Keratinocyte (primary cell): Measurements from ENCODE around the gene CNGA4. TPM values are rescaled to one million over a fixed set of nuclear protein-coding genes. Genes with fewer than 3 reads are reported as not detected.

ENCODE experiments used
- DNase-seq: peaks from one replicate; pipeline ENCODE4 v3.0.0-alpha.2; 2011; ENCODE audit warnings: low read depth, missing footprints, low spot score
- FAIRE-seq: peaks from 2 replicates; lab custom pipeline; 2011; peaks lifted over from hg19 to GRCh38; lab: Jason Lieb, UNC
- H2AFZ ChIP-seq: 2 replicates; pipeline ENCODE4 v1.6.0; 2012; ENCODE audit warnings: low read length, control low read depth, inconsistent platforms; ENCODE audit not compliant: control insufficient read depth
- H3K27ac ChIP-seq: 2 replicates; pipeline ENCODE4 v1.5.1; 2011; ENCODE audit warnings: low read length; ENCODE audit not compliant: control insufficient read depth, insufficient read depth
- H3K27me3 ChIP-seq: 3 replicates; pipeline ENCODE4 v1.6.0; 2011; ENCODE audit warnings: low read length; ENCODE audit not compliant: control insufficient read depth, insufficient read depth; ENCODE audit errors: extremely low read depth
- H3K36me3 ChIP-seq, 2 experiments: 2 replicates in 1 of 2; 3 replicates in 1 of 2; pipeline ENCODE4 v1.5.1; 2011; ENCODE audit warnings: low read length in 2 of 2, mild to moderate bottlenecking in 1 of 2; ENCODE audit not compliant: control insufficient read depth in 2 of 2, insufficient read depth in 2 of 2; ENCODE audit errors: extremely low read depth in 1 of 2
- H3K4me1 ChIP-seq: 3 replicates; pipeline ENCODE4 v1.5.1; 2011; ENCODE audit warnings: low read length; ENCODE audit not compliant: control insufficient read depth, insufficient read depth; ENCODE audit errors: extremely low read depth
- H3K4me2 ChIP-seq: 3 replicates; pipeline ENCODE4 v1.6.0; 2011; ENCODE audit warnings: low read depth, low read length; ENCODE audit not compliant: control insufficient read depth, insufficient read depth; ENCODE audit errors: extremely low read depth
- H3K4me3 ChIP-seq, 3 experiments: fragments of 200-600 bp in 1 of 3; sonication (generic) in 1 of 3; 2 replicates in 2 of 3; 3 replicates in 1 of 3; pipeline ENCODE4 v1.5.1; 2011 to 2016; ENCODE audit warnings: low read length in 3 of 3, mild to moderate bottlenecking in 3 of 3, control low read depth in 2 of 3, inconsistent platforms in 1 of 3, low read depth in 1 of 3, mixed read lengths in 1 of 3, mixed run types in 1 of 3, moderate library complexity in 1 of 3; ENCODE audit not compliant: control insufficient read depth in 2 of 3, insufficient read depth in 2 of 3; ENCODE audit errors: extremely low read depth in 1 of 3
- H3K79me2 ChIP-seq: 2 replicates; pipeline ENCODE4 v1.6.0; 2012; ENCODE audit warnings: low read length; ENCODE audit not compliant: control insufficient read depth, insufficient read depth
- H3K9ac ChIP-seq: 3 replicates; pipeline ENCODE4 v1.6.0; 2011; ENCODE audit warnings: low read length; ENCODE audit not compliant: control insufficient read depth, insufficient read depth; ENCODE audit errors: extremely low read depth
- H3K9me1 ChIP-seq: 3 replicates; pipeline ENCODE4 v1.6.0; 2011; ENCODE audit warnings: low read length; ENCODE audit not compliant: control insufficient read depth, insufficient read depth; ENCODE audit errors: extremely low read depth
- H3K9me3 ChIP-seq: 2 replicates; pipeline ENCODE4 v1.5.1; 2012; ENCODE audit warnings: low read depth, low read length; ENCODE audit not compliant: control insufficient read depth
- H4K20me1 ChIP-seq: 3 replicates; pipeline ENCODE4 v1.6.0; 2011; ENCODE audit warnings: low read length; ENCODE audit not compliant: control insufficient read depth, insufficient read depth; ENCODE audit errors: extremely low read depth
- CTCF ChIP-seq, 3 experiments: IDR thresholded peaks in 1 of 3; conservative IDR thresholded peaks in 1 of 3; optimal IDR thresholded peaks in 1 of 3; 2 replicates in 2 of 3; 3 replicates in 1 of 3; pipeline versions ENCODE3 to v1.5.1; 2011; ENCODE audit warnings: low read length in 3 of 3, mild to moderate bottlenecking in 3 of 3, moderate library complexity in 2 of 3, control low read depth in 1 of 3, inconsistent platforms in 1 of 3; ENCODE audit not compliant: insufficient read depth in 2 of 3; ENCODE audit errors: extremely low read depth in 1 of 3
- EZH2 ChIP-seq: IDR thresholded peaks from one replicate; pipeline ENCODE4 v1.6.1; 2012; ENCODE audit warnings: inconsistent platforms, mild to moderate bottlenecking, low read length, moderate library complexity
- dilution Hi-C: fragments of 300-500 bp; cut with MboI; formaldehyde crosslinking; loops from one replicate; pipeline ENCODE4 v1.7.0; 2020; ENCODE audit warnings: low sequenced_read_pairs; ENCODE audit not compliant: extremely low pct_ligation_motif_present
- polyA plus RNA-seq, 5 experiments: library from polyadenylated mRNA; depleted of rRNA in 3 of 5; stranded (reverse) in 3 of 5; stranded (forward) in 1 of 5; unstranded in 1 of 5; fragments of >200 nt; gene quantifications; 1 replicate in 1 of 5; 2 replicates in 3 of 5; 3 replicates in 1 of 5; pipeline versions ENCODE4 v1.2.1 to v1.2.3, GENCODE V29; 2011 to 2012; ENCODE audit warnings: missing spikeins in 2 of 5, low read depth in 1 of 5, low replicate concordance in 1 of 5

CNGA4 gene
- polyA plus RNA-seq, 1 donor (not counting 4 experiments of a cell fraction or from before 2014, with no cell fraction given) = 0.09 TPM

GRCh38 chr11:6214530-6214929 is 24.4 kb upstream of the CNGA4 start:
- dilution Hi-C loops = no loop called here
- DNase-seq (no peak), FAIRE-seq (no peak)
- Histone ChIP-seq H3K4me1 (peaks cover 10% of the 10 kb centered on the region), H3K79me2 (peaks cover 3% of the 10 kb centered on the region), H4K20me1 (no peaks in the 10 kb centered on the region), H3K9me3 (no peaks in the 10 kb centered on the region), H3K27ac (no peak overlapping the region), H3K9ac (no peak overlapping the region), H3K4me2 (no peak overlapping the region), H3K27me3 (no peaks in the 10 kb centered on the region), H3K4me3 (no peak overlapping the region), H3K36me3 (peaks cover 25 to 31% of the 10 kb centered on the region in 2 experiments), H3K9me1 (no peaks in the 10 kb centered on the region), H2AFZ (no peak overlapping the region)
- TF ChIP-seq CTCF (optimal IDR thresholded peaks at IDR 0.05 in 1 of 3, IDR thresholded peaks at IDR 0.05 in 1 of 3, conservative IDR thresholded peaks at IDR 0.05 in 1 of 3; ENCODE audit: extremely low read depth in 1 of 3, insufficient read depth in 2 of 3, low read length in 3 of 3) (no peak), EZH2 (no peak)

- H3K9me1 ChIP-seq = no peaks in the 10 kb centered on the region
- H3K79me2 ChIP-seq = peaks cover 3% of the 10 kb centered on the region
- H3K4me3 ChIP-seq = no peak overlapping the region
- no peaks in the 10 kb centered on the region for H3K9me3 ChIP-seq
- TF ChIP-seq EZH2 (no peak), CTCF (optimal IDR thresholded peaks at IDR 0.05 in 1 of 3, IDR thresholded peaks at IDR 0.05 in 1 of 3, conservative IDR thresholded peaks at IDR 0.05 in 1 of 3; ENCODE audit: extremely low read depth in 1 of 3, insufficient read depth in 2 of 3, low read length in 3 of 3) (no peak)
- H3K27me3 ChIP-seq = no peaks in the 10 kb centered on the region
- no peaks in the 10 kb centered on the region for H4K20me1 ChIP-seq
- no peak overlapping the region for H3K4me2 ChIP-seq
- no peak overlapping the region for H3K27ac ChIP-seq
- dilution Hi-C loops = no loop called here
- no peak overlapping the region for H3K9ac ChIP-seq
- FAIRE-seq (no peak), DNase-seq (no peak)
- H2AFZ ChIP-seq = no peak overlapping the region
- H3K4me1 ChIP-seq = peaks cover 18% of the 10 kb centered on the region
- peaks cover 23 to 28% of the 10 kb centered on the region in 2 experiments for H3K36me3 ChIP-seq
Observed at GRCh38 chr11:6216501-6216900, 22.4 kb upstream of the CNGA4 start.
